NCI-H1105 (cell line): ENCODE results near the gene OCEL1.

ENCODE experiments used
- DNase-seq: peaks from one replicate; lab custom pipeline; 2025; lab: John Stamatoyannopoulos, UW

Gene OCEL1

DNA sequence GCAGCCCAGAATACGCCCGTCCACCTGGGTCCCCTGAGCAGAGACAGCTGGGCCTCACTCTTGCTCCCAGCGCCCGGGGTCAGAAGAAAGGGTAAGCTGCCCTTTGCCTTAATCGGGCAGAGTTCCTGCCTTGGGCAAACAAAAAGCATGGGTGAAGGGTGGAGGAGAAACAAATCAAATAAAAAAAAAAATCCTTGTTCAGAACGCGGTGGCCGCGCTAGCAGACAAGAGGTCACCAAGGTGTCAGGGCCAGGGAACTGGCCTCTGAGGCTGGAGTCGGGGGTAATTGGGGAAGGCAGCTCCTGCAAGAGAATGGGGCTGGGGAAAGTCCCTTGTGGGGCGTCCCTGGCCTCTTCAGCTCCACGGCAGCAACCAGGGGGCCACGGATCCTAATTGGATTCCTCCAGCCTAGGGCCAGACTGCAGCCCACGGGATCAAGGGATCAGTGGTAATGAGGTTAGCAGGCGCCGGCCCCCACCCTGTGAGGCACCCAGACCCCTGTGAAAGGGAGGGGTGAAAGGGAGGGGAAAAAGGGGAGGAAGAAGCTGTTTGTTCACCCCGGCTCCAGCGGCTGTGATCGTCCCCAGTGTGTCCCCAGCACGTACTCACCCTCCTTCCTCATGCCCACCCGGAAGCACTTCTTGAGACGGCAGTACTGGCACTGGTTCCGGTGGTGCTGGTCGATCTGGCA lies 14.2 kb downstream of the OCEL1 start:
- no peak for DNase-seq

DNA sequence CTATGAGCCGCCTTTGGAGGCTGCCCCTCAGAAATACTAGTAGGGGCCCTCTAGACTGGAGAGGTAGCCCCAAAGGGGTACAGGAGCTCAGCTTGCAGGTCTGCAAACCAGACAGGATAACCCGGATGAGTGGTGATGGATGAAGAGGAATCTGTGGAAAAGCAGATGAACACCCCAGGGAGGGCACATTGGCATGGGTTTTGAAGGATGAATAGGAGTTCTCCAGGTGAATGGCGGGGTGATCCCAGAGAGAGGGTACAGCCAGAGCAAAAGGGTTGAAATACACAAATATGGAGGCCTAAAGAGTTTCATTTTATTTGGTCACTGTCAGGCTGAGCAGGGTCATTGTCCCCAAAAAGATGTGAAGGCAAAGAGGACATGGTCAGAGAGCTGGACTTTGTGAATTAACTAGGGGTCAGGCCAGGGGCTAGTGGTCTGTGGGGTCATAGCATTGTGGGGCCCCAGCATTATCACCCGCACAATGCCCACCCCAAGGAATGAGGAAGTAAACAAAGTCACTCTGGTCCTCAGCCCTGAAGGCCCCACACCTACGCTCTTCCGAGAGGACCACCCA lies 14.9 kb downstream of the OCEL1 start:
- no peak for DNase-seq

DNA sequence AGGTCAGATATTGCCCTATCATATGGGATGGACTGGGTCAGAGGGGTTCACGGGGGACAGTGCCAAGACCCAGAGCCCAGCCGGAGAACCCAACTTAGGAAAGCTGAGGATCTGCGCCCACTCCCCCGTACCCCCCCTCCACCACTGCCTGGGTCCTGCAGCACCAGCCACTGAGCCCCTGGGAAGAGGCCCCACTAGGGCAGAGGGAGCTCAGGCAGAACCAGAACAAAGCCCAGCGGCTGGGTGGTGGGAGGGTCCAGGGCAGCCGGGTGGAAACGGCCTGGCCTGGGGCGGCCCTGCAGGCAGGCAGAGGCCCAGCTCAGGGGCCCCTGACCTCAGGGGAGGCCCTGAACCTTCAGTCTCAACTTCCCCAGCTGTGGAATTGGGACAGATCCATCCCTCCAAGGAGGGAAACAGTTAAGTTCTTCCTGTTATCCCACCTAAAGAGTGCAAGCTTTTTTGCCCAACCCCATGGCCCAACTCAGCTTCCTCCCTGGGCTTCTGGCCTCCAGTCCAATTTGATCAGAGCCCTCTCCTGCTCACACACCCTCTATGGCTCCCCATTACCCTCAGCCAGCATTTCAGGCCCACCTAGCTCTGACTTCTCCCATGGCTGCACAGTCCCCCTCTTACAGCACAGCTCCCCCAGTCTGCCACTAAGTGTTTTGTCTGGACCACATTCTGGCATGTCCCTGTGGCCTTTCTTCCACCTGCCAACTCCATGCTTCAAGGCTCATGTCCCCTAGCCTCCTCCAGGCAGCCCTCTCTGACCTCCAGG lies 16.6 kb downstream of the OCEL1 start:
- DNase-seq: no peak

DNA sequence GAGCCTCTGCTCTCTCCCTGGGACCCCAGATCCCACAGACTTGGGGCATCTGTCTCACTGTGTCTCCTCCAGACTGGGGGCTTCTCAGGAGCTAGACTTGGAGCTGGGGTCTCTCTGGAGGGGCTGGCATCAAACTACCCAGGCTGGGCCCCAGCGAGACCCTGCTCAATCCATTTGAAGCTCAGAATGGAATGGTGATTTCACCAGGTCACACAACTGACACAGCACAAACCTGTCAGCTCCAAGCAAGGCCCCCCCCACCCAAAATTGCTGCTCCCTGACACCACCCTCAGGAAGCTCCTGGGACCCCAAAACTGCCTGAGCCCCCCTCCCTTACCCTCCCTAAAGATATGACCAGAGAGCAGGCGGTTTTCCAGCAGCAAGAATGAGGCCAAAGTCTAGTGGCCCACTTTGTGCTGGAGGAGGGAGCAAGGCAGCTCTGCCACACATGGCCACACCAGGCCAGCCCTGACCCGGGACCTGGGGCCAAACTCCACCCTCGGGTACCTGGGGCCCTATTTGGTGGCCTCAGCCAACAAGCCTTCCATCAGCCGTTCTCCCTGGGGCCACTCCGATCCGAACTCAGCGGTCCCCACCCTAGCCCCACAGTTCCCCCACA lies 17.3 kb downstream of the OCEL1 start:
- no peak for DNase-seq

DNA sequence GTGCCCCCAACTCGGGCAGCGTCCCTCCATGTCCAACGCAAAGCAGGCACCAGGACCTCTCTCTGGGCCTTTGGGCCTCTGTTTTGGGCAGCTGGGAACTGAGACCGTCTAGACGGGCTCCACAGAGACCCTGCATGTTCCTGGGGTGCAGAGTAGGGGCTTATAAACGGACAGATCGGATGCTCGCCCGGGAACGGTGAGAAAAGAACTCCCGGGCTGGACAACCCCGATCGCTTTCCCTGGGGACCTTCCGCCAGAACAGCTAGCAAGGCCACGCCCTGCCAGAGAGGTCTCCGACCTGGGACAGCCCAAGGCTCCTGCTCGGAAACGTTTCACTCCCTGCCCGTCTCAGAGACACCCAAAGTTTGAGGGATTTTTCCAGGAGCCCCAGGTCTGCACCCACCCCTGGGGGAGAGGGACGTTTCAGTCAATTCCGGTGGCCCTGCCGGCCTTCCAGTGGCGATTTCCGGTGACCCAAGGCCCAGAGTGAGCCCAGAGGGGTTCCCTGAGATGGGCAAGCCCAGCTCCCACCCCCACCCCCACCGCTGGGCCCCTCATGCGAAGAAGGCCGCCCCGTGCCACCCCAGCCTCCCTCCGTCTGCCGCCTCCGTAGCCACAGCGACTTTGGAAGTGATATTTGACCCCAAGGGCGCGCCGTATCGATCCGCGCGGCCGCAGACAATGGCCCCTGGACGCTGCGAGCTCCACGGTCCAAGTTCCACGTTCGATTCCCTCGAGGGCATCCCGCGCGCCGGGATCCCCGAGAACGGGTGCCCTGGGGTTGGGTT lies 18.0 kb downstream of the OCEL1 start:
- no peak for DNase-seq

DNA sequence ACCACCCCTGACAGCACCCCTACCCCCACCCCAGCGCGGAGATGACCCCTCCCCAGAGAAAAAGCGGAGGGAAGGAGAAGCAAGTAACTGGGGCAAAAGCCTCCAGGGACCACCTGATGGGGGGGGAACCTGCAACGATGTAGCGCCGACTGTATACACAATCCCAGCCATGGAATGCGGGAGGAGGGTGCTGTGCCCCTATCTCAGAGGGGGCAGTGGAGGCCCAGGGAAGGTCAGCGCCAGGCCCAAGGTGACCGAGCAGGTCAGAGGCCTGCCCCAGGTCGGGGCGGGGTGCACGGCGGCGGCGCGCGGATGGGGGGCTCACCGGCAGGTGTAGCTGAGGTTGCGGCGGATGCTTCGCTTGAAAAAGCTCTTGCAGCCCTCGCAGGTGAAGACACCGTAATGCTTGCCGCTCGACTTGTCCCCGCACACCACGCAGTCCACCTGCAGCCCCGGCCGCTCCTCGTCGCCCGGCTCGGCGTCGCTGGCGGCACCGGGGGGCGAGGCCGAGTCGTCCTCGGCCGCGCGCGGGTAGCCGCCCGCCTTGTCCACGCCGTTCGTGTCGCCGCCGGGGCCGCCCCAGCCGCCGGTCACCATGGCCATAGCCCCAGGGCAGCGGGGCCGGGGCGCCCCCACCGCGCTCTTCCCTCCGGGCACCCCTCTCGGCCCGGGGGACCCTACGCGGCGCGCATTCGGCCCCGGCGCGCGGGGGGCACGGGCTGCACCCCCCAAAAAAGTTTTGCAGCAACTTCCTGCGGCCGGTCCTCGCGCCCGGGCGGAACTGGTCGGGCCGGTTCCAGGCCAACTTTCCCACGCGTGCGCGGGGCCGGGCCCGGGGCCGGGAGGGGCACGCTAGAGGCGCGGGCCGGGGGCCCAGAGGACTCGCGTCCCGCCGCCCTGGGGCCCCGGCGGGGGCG lies 18.9 kb downstream of the OCEL1 start:
- peak; percentile 9 for DNase-seq

DNA sequence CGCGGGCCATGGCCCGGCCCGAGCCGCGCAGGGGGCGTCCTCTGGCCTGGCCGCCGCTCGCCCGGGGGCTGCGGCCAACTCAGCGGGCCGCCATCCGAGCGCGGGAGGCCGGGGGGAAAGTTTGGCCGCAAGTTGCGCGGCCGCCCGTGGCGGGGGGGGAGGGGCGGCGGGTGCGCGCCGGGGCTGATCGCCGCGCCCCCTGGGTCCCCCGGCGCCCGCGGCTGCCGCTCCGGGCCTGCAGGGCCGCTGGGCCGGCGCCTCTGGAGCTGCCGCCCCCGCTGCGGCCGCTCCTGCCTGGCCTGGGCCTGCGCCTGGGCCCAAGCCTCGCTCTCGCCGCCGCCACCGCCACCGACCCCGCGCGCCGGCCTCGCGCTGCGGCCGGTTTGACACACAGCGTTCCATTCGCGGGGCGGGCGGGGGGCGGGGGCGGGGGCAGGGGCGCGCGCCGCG lies 19.5 kb downstream of the OCEL1 start, which contains the start of gene NR2F6:
Gene NR2F6, minus strand, starts transcription at position 385 of the 450 bp plus-strand sequence. CDS start 699 bp downstream, outside the sequence.
- DNase-seq: no peak

DNA sequence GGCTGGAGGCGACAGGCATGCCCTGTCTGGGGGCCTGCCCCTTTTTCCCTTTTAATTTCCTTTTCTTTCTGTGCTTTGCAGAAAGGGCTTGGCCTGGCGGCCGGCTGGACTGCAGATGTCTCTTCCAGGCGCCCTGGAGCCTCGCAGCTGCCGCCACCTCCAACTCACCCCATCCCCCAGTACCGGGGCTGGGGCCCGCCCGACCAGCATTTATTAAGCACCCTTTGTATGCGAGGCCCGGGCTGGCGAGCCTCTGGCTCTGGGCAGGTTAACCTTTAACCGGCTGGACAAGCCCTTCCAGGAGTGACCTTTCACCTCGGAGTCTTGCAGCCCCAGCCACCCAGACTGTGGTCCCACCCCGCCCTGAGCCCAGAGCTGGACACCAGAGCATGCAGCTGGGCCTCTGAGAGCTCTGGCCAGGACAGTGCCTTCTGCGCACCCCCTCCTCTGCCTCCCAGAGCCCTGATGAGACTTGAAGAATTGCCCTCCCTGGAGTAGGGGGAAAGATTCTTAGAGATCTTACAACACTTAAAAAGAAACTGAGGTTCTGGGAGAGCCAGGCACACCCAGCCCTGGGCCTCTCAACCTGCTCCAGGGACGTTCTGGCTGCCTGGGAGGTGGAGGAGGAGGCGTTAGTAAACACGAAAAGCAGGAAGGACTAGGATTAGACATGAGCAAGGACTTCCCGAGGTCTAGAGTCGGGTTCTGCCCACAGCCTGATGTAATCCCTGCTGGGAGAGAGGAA lies 20.8 kb downstream of the OCEL1 start:
- no peak for DNase-seq

DNA sequence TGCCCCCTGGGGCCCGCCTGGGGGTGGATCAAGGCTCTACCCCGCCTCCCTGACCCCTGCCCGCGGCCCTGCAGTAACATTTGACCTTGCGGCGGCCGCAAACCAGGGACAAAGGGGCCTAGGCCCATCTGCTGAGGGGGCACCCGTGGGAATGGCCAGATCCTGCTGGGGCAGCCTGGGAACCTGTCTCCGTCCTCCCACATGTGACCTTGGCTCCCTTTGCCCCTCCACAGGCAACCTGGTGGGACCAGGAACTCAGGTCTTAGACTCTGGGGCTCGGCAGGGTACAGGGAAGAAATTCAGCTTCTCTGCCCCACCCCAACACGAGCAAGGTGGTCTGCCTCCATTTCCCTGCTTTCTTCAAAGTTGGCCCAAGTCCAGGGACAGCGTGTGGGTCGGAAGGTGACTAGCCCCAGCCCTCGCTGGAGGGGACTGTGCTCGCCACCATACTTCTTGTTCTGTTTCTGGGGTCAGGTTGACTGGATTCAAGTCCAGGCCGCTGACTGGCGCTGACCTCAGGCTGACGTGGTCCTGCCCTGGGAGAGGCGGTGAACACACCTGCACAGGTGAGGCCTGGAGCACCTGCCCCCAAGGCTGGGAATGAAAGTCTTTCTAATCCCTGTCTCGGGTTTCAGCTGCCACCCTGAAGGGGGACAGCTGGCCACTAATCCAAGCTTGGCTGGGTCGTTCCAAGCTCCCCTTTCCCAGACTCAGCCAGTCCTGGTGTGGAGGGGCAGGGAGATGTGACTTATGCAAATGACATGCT lies 22.2 kb downstream of the OCEL1 start:
- peak; percentile 15 for DNase-seq

DNA sequence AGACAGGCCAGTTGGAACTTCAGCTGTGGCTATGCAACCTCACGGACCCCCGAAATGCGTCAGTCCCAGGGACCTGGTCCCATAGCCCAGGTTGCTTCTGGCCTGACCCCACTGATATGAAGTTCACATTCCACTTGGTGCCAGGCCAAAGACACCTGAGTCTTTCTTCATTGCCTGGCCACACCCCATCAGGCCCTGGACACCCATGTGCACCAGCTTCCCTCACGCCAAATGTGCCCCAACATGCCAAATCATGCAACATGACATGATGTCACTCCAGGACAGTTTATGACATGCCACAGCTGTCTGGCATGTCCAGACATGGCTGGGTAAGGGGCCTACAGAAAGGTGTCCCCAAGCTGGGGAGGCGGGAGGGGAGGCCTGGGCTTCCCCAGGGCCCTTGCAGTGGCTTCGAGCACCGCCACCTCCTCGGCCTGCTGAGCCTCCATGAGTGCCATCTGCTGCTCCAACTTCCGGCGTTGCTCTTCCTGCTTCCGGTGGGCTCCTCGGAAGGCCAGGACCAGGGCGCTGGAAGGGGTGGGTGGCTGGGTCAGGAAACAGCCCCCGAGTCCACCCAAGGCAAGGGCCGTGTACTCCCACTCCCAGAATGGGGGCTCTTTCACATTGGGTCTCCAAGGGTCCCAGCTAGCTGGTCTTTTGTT lies 24.0 kb downstream of the OCEL1 start:
- no peak for DNase-seq

DNA sequence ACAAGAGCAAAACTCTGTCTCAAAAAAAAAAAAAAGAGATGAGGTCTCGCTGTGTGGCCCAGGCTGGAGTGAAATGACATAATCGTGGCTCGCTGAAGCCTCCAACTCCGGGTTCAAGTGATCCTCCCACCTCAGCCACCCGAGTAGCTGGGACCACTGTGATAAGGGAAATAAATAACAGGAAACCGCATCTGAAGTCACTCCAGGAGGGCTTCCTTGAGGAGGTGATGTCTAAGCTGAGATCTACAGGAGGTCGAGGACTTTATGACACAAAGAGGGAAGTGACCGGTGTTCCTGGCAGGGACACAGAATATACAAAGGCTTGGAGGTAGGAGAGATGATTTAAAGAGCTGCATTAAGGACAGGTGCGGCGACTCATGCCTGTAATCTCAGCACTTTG lies 28.6 kb downstream of the OCEL1 start:
- no peak for DNase-seq

DNA sequence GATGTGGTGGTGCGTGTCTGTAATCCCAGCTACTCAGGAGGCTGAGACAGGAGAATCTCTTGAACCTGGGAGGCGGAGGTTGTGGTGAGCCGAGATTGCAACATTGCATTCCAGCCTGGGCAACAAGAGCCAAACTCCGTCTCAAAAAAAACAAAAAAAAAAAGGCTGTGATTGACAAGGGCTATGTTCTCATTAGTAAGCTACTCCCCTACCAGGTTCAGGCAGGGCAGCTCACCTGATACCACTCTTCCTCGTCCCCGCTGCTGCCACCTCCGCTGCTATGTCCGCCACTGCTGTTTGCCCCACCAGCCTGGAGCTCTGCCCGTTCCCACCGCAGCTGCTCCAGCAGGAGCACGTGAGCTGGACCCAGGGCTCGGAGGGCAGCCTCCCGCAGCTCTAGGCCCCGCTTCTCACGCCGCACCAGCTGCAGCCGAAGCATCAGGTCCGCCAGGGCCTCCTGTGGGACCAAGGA lies 29.2 kb downstream of the OCEL1 start:
- DNase-seq: no peak

DNA sequence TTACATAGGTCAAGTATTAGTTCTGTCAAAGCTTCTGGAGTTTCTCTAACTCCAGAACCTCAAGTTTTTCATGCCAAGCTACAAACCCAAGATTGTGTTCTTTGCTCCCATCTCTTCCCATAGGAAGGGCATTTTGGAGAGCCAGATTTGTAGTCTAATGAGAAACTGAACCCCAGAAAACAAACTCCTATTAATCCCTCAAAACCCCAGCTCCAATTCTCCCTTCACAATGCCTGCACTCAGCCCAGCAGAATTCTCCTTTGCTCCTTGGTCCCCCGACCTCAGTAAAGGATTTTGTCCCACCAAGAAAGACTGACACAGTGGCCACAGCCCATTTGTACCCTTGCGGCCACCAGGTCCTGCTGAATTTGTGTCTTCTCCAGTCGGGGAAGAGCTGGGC lies 30.1 kb downstream of the OCEL1 start:
- DNase-seq: no peak

DNA sequence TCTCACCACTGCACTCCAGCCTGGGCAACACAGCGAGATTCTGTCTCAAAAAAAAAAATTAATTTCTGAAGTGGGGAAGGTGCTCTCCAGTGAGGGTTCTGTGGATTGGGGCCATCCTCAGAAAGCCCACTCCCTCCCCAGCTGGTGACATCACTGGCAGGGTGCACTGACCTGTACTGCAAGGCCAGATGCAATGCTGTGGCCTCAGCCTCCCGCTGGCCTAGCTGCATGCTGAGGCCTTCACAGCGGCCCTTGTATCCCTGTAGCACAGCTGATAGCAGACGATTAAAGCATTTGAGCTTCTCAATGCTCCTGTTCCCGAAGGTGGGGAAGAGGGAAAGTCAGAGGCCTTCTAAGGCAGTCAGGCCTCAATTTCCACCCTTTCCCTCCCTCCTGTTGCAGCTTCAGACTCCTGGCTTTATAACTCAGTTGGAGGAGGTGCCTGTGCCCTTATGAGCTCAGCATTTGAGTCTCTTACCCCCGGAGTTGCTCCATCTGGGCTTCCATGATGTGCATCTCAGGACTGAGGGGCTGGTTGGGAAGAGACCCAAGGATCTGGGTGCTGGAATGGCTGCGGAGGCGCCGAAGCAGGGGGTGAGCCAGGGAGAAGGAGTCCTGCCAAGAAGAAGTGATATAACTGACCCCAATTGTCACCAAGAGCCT lies 33.2 kb downstream of the OCEL1 start:
- DNase-seq: no peak

DNA sequence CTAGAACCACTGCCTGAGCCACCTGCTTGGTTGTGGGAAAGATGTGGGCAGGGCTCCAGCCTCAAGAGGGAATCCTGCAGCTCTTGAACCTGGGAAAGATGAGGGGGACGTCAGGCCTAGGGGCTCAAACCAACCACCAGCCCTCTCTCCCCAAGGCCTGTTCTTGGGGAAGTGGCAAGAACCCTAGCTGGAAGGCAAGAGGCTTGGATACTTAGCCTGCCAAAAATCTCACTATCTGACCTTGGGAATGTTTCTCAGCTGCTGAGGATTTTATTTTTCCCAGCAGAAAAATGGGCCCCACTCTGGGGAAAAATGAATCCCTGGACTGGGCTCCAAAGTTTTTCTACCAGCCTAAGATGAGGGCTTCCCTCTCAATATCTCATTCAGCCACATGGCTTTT lies 33.9 kb downstream of the OCEL1 start:
- no peak for DNase-seq

DNA sequence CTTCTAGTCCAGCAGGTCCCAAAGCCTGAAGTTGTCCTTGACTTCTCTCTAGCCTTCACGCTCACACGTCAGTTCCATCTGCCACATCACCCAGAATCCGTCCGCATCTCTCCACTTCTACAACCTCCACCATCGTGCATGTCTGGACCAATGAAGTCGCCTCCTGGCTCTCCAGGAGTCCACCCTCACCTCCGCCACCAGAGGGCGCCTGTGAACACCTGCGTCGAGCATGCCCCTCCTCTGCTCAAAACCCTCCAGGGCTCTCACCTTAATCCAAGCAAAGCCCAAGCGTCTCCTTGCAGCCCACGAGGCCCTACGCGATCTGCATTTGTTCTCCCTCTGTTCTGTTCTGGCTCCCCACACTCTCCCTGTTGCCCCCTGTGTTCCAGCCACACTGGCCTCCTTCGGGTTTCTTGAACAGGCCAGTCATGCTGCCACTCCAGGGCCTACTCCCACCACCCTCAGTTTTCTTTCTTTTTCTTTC lies 34.9 kb downstream of the OCEL1 start:
- DNase-seq: peak; percentile 88

DNA sequence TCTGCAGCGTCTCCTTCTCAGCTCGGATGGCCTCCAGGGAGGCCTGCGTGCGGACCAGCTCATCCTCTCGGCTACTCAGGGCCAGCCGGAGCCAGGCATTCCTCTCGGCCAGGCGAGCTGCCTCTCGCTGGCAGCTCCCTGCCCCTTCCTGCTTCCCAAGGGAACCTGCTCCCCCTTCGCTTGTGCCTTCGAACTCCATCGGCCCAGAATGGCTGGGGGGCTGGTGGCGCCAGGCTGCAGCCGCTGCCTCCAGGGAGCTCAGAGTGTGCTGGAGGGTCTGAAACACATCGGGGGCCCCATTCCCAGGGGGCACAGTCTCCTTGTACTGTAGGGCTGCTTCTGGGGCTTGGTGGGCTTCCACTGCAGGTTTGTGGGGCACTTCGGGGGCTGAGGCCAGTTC lies 36.5 kb downstream of the OCEL1 start:
- DNase-seq: no peak
